Endodermal cell (in vitro differentiated cells): Measurements from ENCODE around the gene SEMA5B. TPM values are rescaled to one million over a fixed set of nuclear protein-coding genes. Genes with fewer than 3 reads are reported as not detected.

ENCODE experiments used
- DNase-seq: peaks from one replicate; pipeline ENCODE4 v3.0.0-alpha.2; 2017
- H3K27ac ChIP-seq: 2 replicates; pipeline ENCODE4 v1.5.1; 2013; ENCODE audit warnings: mild to moderate bottlenecking, low read depth, low read length, moderate library complexity
- H3K27me3 ChIP-seq: 2 replicates; pipeline ENCODE4 v1.6.1; 2013; ENCODE audit warnings: mild to moderate bottlenecking, low read length, moderate library complexity; ENCODE audit not compliant: insufficient read depth, control insufficient read depth, poor library complexity, severe bottlenecking
- H3K36me3 ChIP-seq: 2 replicates; pipeline ENCODE4 v1.7.0; 2013; ENCODE audit warnings: mild to moderate bottlenecking, low read length, moderate library complexity; ENCODE audit not compliant: control insufficient read depth, insufficient read depth
- H3K4me1 ChIP-seq: one replicate; pipeline ENCODE4 v1.7.0; 2013; ENCODE audit warnings: low read length; ENCODE audit not compliant: control insufficient read depth, insufficient read depth
- H3K4me3 ChIP-seq: 2 replicates; pipeline ENCODE4 v1.5.1; 2013; ENCODE audit warnings: mild to moderate bottlenecking, low read length, moderate library complexity
- H3K9ac ChIP-seq: 2 replicates; pipeline ENCODE4 v1.6.1; 2013; ENCODE audit warnings: mild to moderate bottlenecking, low read length, moderate library complexity; ENCODE audit not compliant: poor library complexity, severe bottlenecking; ENCODE audit errors: extremely low read depth
- H3K9me3 ChIP-seq: 2 replicates; pipeline ENCODE4 v1.6.1; 2013; ENCODE audit warnings: mild to moderate bottlenecking, low read length, moderate library complexity; ENCODE audit not compliant: control insufficient read depth
- H3K27ac Mint-ChIP-seq: 2 replicates; pipeline ENCODE4 v1.8.0; 2020; ENCODE audit warnings: mixed read lengths
- H3K27me3 Mint-ChIP-seq: 2 replicates; pipeline ENCODE4 v1.8.0; 2021; ENCODE audit warnings: mild to moderate bottlenecking, mixed read lengths; ENCODE audit not compliant: insufficient read depth
- H3K36me3 Mint-ChIP-seq: 2 replicates; pipeline ENCODE4 v1.8.0; 2020; ENCODE audit warnings: low read depth, mixed read lengths
- H3K4me1 Mint-ChIP-seq: 2 replicates; pipeline ENCODE4 v1.8.0; 2020; ENCODE audit warnings: mixed read lengths
- H3K4me3 Mint-ChIP-seq: 2 replicates; pipeline ENCODE4 v1.8.0; 2020; ENCODE audit warnings: mild to moderate bottlenecking, moderate library complexity, mixed read lengths
- H3K9me3 Mint-ChIP-seq: 2 replicates; pipeline ENCODE4 v1.8.0; 2020; ENCODE audit warnings: mild to moderate bottlenecking, mixed read lengths
- CTCF ChIP-seq: fragments of 200-600 bp; sonication (generic); conservative IDR thresholded peaks from 2 replicates; pipeline ENCODE4 v1.5.0; 2021; ENCODE audit warnings: antibody characterized with exemption, mild to moderate bottlenecking
- WGBS, 2 experiments: methylation state at CpG; one replicate each; pipeline versions ENCODE4 v1.1.5 to v1.1.7; 2013; ENCODE audit warnings: missing lambda C conversion rate in 2 of 2, mixed read lengths in 1 of 2; ENCODE audit not compliant: insufficient coverage in 1 of 2, insufficient read length in 1 of 2; 5-methylcytosine and 5-hydroxymethylcytosine counted together
- total RNA-seq, 2 donors: library from RNA; stranded (reverse); fragmentation: NEBNext Ultra II Directional in 1 of 2; extraction: Animal tissue kit (Norgen Biotek cat#: 25700) in 1 of 2; gene quantifications; 2 replicates in 1 of 2; 3 replicates in 1 of 2; pipeline ENCODE4 v1.2.1, GENCODE V29; 2021

Gene SEMA5B
- total RNA-seq, 2 donors from 2014 or later = 37.3 to 45.8 TPM

GRCh38 chr3:122984650-122985049 is 42.9 kb downstream of the SEMA5B start:
- Histone ChIP-seq H3K4me3 (no peak overlapping the region), H3K27me3 (no peaks in the 10 kb centered on the region), H3K9me3 (no peaks in the 10 kb centered on the region), H3K4me1 (peaks cover 50% of the 10 kb centered on the region), H3K36me3 (no peaks in the 10 kb centered on the region), H3K27ac (no peak overlapping the region), H3K9ac (no peak overlapping the region)
- TF ChIP-seq CTCF = no peak
- peaks cover 4% of the 10 kb centered on the region for H3K27me3 Mint-ChIP-seq
- H3K27ac Mint-ChIP-seq = no peak overlapping the region
- peaks cover 68% of the 10 kb centered on the region for H3K4me1 Mint-ChIP-seq
- H3K9me3 Mint-ChIP-seq = no peaks in the 10 kb centered on the region
- H3K36me3 Mint-ChIP-seq = no peaks in the 10 kb centered on the region
- no peak for DNase-seq
- H3K4me3 Mint-ChIP-seq = no peak overlapping the region
- WGBS, 2 experiments = 81% methylated on average over 2 of the region's 3 CpGs; no CpG with 5 or more reads in 1 of the 2 experiments

DNA sequence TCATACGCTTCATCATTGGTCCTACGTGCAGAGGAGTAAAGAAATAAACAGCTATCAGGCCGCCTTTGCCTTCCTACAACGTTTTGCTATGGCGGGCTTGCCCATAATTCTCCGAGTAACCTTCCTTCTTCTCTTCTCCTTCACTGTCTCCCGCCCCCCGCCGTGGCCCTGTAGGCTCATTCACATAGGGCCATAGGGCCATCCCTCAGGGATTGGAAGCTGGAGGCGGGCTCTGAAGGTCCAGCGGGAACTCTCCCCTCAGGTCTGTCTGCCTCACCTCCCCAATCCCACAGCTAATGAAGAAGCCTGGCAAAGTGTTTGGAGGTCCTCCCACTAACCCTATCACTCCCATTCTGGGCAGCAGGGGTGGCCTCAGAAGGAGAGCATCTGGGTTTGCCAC is 43.6 kb downstream of the SEMA5B start:
- Mint-ChIP-seq H3K36me3 (no peaks in the 10 kb centered on the region), H3K4me1 (peaks cover 68% of the 10 kb centered on the region), H3K27me3 (peaks cover 4% of the 10 kb centered on the region), H3K27ac (peak overlapping the region; percentile 16), H3K4me3 (no peak overlapping the region), H3K9me3 (no peaks in the 10 kb centered on the region)
- Histone ChIP-seq H3K4me1 (peaks cover 45% of the 10 kb centered on the region), H3K27me3 (no peaks in the 10 kb centered on the region), H3K4me3 (no peak overlapping the region), H3K36me3 (no peaks in the 10 kb centered on the region), H3K9ac (no peak overlapping the region), H3K9me3 (no peaks in the 10 kb centered on the region), H3K27ac (no peak overlapping the region)
- WGBS, 2 experiments = 62 to 76% methylated on average over 5 to 11 of the region's 11 CpGs
- TF ChIP-seq CTCF = no peak
- DNase-seq = peak; percentile 87

DNA sequence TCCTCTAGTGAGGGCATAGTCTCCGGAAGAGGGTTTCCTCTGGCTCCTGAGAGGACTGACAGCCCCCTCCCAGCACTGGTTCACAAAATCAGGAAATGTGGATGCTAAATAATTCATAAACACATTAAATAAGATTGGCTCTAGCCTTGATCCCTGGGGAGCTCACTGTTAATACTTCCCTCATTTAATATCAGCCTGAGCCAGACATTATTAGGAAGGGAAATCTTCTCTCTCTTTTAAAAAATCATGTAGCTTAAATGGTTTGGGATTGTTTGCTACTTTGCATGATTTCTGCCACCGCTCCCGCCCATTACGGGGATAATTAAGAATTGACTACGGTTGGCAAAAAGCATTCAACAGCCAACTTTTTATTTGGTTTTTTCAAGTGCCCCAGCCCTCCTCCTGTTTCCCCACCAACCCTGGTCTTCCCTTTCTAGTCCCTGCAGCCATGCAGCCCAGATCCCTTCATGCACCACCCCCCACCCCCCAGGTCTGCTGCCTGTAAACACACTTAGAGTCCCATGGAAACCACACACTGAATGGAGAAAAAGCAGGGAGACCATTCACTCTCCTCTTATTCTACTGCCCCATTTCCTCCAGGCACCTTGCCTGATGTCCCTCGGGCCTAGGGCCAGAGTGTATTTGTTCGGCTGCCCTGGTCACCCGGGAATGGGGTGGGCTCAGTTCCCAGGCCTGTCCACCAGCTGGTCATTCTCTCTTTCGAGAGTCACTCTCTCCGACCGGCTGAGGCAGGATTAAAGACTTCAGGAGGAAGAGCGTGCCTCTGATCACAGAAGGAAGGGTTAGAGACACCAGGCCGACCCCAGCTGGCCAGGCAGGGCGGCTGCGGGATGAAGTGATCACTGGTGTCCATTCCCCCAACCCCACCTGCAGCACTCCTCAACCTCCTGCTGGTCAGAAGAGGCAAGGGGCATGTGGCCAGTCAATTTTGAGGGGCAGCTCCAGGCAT is 45.1 kb downstream of the SEMA5B start:
- 77 to 78% methylated on average over 6 to 15 of the region's 15 CpGs for WGBS, 2 experiments
- H3K9me3 ChIP-seq = no peaks in the 10 kb centered on the region
- peak; percentile 78 for DNase-seq
- no peak overlapping the region for H3K9ac ChIP-seq
- no peak overlapping the region for H3K4me3 ChIP-seq
- no peaks in the 10 kb centered on the region for H3K36me3 ChIP-seq
- Mint-ChIP-seq H3K4me1 (peaks cover 68% of the 10 kb centered on the region), H3K27me3 (peaks cover 4% of the 10 kb centered on the region), H3K36me3 (no peaks in the 10 kb centered on the region), H3K27ac (peak overlapping the region; percentile 18), H3K4me3 (no peak overlapping the region), H3K9me3 (no peaks in the 10 kb centered on the region)
- H3K27ac ChIP-seq = peak overlapping the region; percentile 84
- H3K4me1 ChIP-seq = peaks cover 31% of the 10 kb centered on the region
- TF ChIP-seq CTCF = peak; percentile 68
- no peaks in the 10 kb centered on the region for H3K27me3 ChIP-seq
